GM12878 (cell line): Measurements from ENCODE around the gene GCLM. TPM values are rescaled to one million over a fixed set of nuclear protein-coding genes. Genes with fewer than 3 reads are reported as not detected.

ENCODE experiments used
- ATAC-seq: fragments of 200-7000 bp; cut with Tn5 transposase; 3 replicates; pipeline ENCODE4 v1.9.1; 2020; ENCODE audit warnings: mild to moderate bottlenecking, moderate library complexity
- BruUV-seq: library from RNA; stranded (reverse); fragments of 400-500 nt; replicated peaks from 2 replicates; lab custom pipeline; 2021; lab: Mats Ljungman, UMichigan
- CTCF ChIA-PET: fragments of 300-600 bp; sonication (Branson Sonifier 250); formaldehyde crosslinking; extraction: SDS; loops from one replicate; lab custom pipeline; 2021; ENCODE audit warnings: inconsistent platforms; lab: Yijun Ruan, JAX
- POLR2A ChIA-PET: fragments of 350-600 bp; formaldehyde crosslinking; extraction: SDS; loops from one replicate; lab custom pipeline; 2021; ENCODE audit warnings: inconsistent platforms; lab: Charles Lee
- RAD21 ChIA-PET: fragments of 300-600 bp; sonication (Branson Sonifier 250); formaldehyde crosslinking; loops from one replicate; lab custom pipeline; 2023; ENCODE audit warnings: antibody characterized with exemption; ENCODE audit not compliant: unreplicated experiment; lab: Charles Lee
- SMC1A ChIA-PET: fragments of 300-600 bp; sonication (Branson Sonifier 250); formaldehyde crosslinking; loops from one replicate; lab custom pipeline; 2023; ENCODE audit not compliant: unreplicated experiment, uncharacterized antibody; lab: Charles Lee
- DNase-seq: peaks from one replicate; pipeline ENCODE4 v3.0.0-alpha.2; 2011; ENCODE audit warnings: low read depth, low spot score
- FAIRE-seq: peaks from 3 replicates; lab custom pipeline; 2011; peaks lifted over from hg19 to GRCh38; lab: Jason Lieb, UNC
- H2AFZ ChIP-seq: 2 replicates; pipeline ENCODE4 v1.6.0; 2011; ENCODE audit warnings: low read depth, low read length, control low read depth; ENCODE audit not compliant: control insufficient read depth
- H3K27ac ChIP-seq: 2 replicates; pipeline ENCODE4 v1.5.1; 2011; ENCODE audit warnings: control low read depth; ENCODE audit not compliant: control insufficient read depth, insufficient read depth
- H3K27me3 ChIP-seq, 2 experiments: replicated peaks in 1 of 2; 2 replicates each; pipeline versions ENCODE4 v1.6.0 to v1.6.1; 2011; ENCODE audit warnings: low read length in 1 of 2; ENCODE audit not compliant: control insufficient read depth in 2 of 2, insufficient read depth in 2 of 2
- H3K36me3 ChIP-seq, 2 experiments: 2 replicates each; pipeline ENCODE4 v1.5.1; 2011; ENCODE audit warnings: low read length in 1 of 2; ENCODE audit not compliant: control insufficient read depth in 2 of 2, insufficient read depth in 2 of 2
- H3K4me1 ChIP-seq: 2 replicates; pipeline ENCODE4 v1.6.1; 2011; ENCODE audit warnings: mild to moderate bottlenecking, low read length, moderate library complexity, mixed read lengths; ENCODE audit not compliant: control insufficient read depth, insufficient read depth
- H3K4me2 ChIP-seq: 2 replicates; pipeline ENCODE4 v1.6.0; 2011; ENCODE audit warnings: control low read depth; ENCODE audit not compliant: control insufficient read depth, insufficient read depth
- H3K4me3 ChIP-seq: fragments of 200-600 bp; sonication (generic); 2 replicates; pipeline ENCODE4 v1.5.1; 2016
- H3K79me2 ChIP-seq: 2 replicates; pipeline ENCODE4 v1.6.0; 2011; ENCODE audit warnings: low read length; ENCODE audit not compliant: control insufficient read depth, insufficient read depth
- H3K9ac ChIP-seq: 2 replicates; pipeline ENCODE4 v1.8.0; 2011; ENCODE audit warnings: low read length, control low read depth, mixed read lengths; ENCODE audit not compliant: control insufficient read depth, insufficient read depth
- H3K9me3 ChIP-seq: replicated peaks from 3 replicates; pipeline ENCODE4 v1.5.1; 2011; ENCODE audit warnings: mild to moderate bottlenecking, low read length; ENCODE audit not compliant: control insufficient read depth, insufficient read depth
- H4K20me1 ChIP-seq: 2 replicates; pipeline ENCODE4 v1.6.0; 2011; ENCODE audit not compliant: control insufficient read depth, insufficient read depth
- E2F8 ChIP-seq: fragments of 450-650 bp; IDR thresholded peaks from 2 replicates; pipeline ENCODE4 v1.6.1; 2018; ENCODE audit warnings: mild to moderate bottlenecking, low read depth, moderate library complexity; ENCODE audit not compliant: partially characterized antibody
- HSF1 ChIP-seq: fragments of 150-350 bp; IDR thresholded peaks from 2 replicates; pipeline ENCODE4 v1.6.1; 2014; ENCODE audit warnings: mild to moderate bottlenecking, low read depth, low read length
- LARP7 ChIP-seq: fragments of 450-650 bp; IDR thresholded peaks from 2 replicates; pipeline ENCODE4 v1.6.1; 2017; ENCODE audit warnings: mild to moderate bottlenecking
- NFYA ChIP-seq: IDR thresholded peaks from 2 replicates; pipeline ENCODE4 v1.6.1; 2011; ENCODE audit warnings: low read depth, mild to moderate bottlenecking, low read length, improper control_type of control experiment, borderline replicate concordance
- POLR2AphosphoS2 ChIP-seq: IDR thresholded peaks from 2 replicates; pipeline ENCODE4 v1.6.1; 2011; ENCODE audit warnings: low read depth, mild to moderate bottlenecking, low read length, improper control_type of control experiment, moderate library complexity
- RELB ChIP-seq: fragments of 450-650 bp; IDR thresholded peaks from 2 replicates; pipeline ENCODE4 v1.6.1; 2017; ENCODE audit warnings: low read depth, mild to moderate bottlenecking, moderate library complexity
- ZBTB40 ChIP-seq: fragments of 450-650 bp; IDR thresholded peaks from 2 replicates; pipeline ENCODE4 v1.6.1; 2016; ENCODE audit warnings: mild to moderate bottlenecking, moderate library complexity, borderline replicate concordance
- ZZZ3 ChIP-seq: IDR thresholded peaks from 2 replicates; pipeline ENCODE4 v1.6.1; 2011; ENCODE audit warnings: low read depth; ENCODE audit not compliant: control insufficient read depth, insufficient read length
- WGBS: methylation state at CpG from one replicate; pipeline ENCODE4 v1.1.6; 2016; ENCODE audit warnings: low lambda C conversion rate; ENCODE audit not compliant: insufficient replicate concordance, insufficient coverage; ENCODE audit errors: missing lambda C conversion rate; 5-methylcytosine and 5-hydroxymethylcytosine counted together
- in situ Hi-C: fragments of 300-500 bp; cut with MboI; formaldehyde crosslinking; loops from 9 replicates; pipeline ENCODE4 v1.14.3; 2018; ENCODE audit warnings: mixed read lengths
- intact Hi-C: fragments of 100-400 bp; cut with micrococcal nuclease; formaldehyde crosslinking; loops from one replicate; pipeline ENCODE4 v1.14.2; 2022; ENCODE audit not compliant: unreplicated experiment
- polyA plus RNA-seq, 11 experiments: library from polyadenylated mRNA; depleted of rRNA in 4 of 11; unstranded in 6 of 11; stranded (reverse) in 5 of 11; fragments of >200 nt; fragmentation: Nextera tagmentation in 4 of 11; fragmentation: Illumina TruSeq in 1 of 11; extraction: Ambion mirVana in 4 of 11; extraction: Trizol in 1 of 11; gene quantifications; 1 replicate in 1 of 11; 2 replicates in 10 of 11; pipeline versions ENCODE4 v1.2.1 to v1.2.3, GENCODE V29; 2011 to 2016; ENCODE audit warnings: inconsistent platforms in 2 of 11, missing spikeins in 2 of 11, low read depth in 1 of 11
- total RNA-seq, 4 experiments: library from RNA; depleted of rRNA in 3 of 4; stranded (reverse); fragments of >200 nt in 3 of 4; fragmentation: Illumina TruSeq in 1 of 4; extraction: Trizol in 1 of 4; gene quantifications; 2 replicates each; pipeline versions ENCODE4 v1.2.1 to v1.2.3, GENCODE V29; 2013 to 2021

The GCLM gene
- total and polyA plus RNA-seq, 10 of the 15 experiments (the other 5 are each of a cell fraction or from before 2014, with no cell fraction given): 2.6 to 17.3 (median 6.9) TPM

GRCh38 chr1:93899543-93900207, 9.6 kb downstream of the GCLM start:
- no peak for ATAC-seq
- WGBS: 96% methylated on average over 3 of the region's 3 CpGs
- intact Hi-C loops: no loop called here

More at GRCh38 chr1:93899543-93900207, 9.6 kb downstream of the GCLM start:
- no TSS peak for BruUV-seq
- peaks cover 5% of the 10 kb centered on the region for H3K79me2 ChIP-seq
- TF ChIP-seq ZZZ3: no peak
- TF ChIP-seq E2F8: no peak
- TF ChIP-seq ZBTB40: peak; percentile 50; the same call in 1 of the 2 replicates
- no peak for TF ChIP-seq HSF1
- no peak for TF ChIP-seq LARP7
- TF ChIP-seq POLR2AphosphoS2: no peak
- no peak for TF ChIP-seq NFYA
- TF ChIP-seq RELB: no peak
- TF ChIP-seq, all 136 proteins: peak for 1
- ChIA-PET SMC1A (no interaction called here), POLR2A (no interaction called here), RAD21 (no interaction called here), CTCF (interaction anchor here (1.5 kb wide), 1 partner anchor 11 kb away, joined by 4 read pairs; no protein-coding TSS in a partner anchor)
- Histone ChIP-seq H3K4me2 (no peak overlapping the region), H3K36me3 (peaks cover 0 to 9% of the 10 kb centered on the region in 2 experiments; a peak in 3 of 4 replicates), H3K4me1 (no peaks in the 10 kb centered on the region), H4K20me1 (no peaks in the 10 kb centered on the region), H3K4me3 (no peak overlapping the region), H3K9me3 (no peaks in the 10 kb centered on the region), H2AFZ (no peak overlapping the region), H3K27ac (no peak overlapping the region), H3K9ac (no peak overlapping the region), H3K27me3 (no peaks in the 10 kb centered on the region)
- DNase-seq: no peak
- FAIRE-seq: no peak
- in situ Hi-C loops: no loop called here
